Mucosa of descending colon (tissue), 3 donors: Measurements from ENCODE around the gene CNOT6. TPM values are rescaled to one million over a fixed set of nuclear protein-coding genes. Genes with fewer than 3 reads are reported as not detected.

Experiments
- ATAC-seq: fragments of 200-7000 bp; cut with Tn5 transposase; one replicate; pipeline ENCODE4 v1.9.1; 2020; ENCODE audit warnings: mild to moderate bottlenecking, moderate library complexity
- DNase-seq, 3 donors: peaks; one replicate each; pipeline ENCODE4 v3.0.0-alpha.2; 2020
- H3K36me3 ChIP-seq: fragments of 200-600 bp; one replicate; pipeline ENCODE4 v1.8.0; 2021; ENCODE audit warnings: low read depth, mild to moderate bottlenecking
- H3K4me1 ChIP-seq: fragments of 200-600 bp; one replicate; pipeline ENCODE4 v1.8.0; 2021; ENCODE audit warnings: low read depth, mild to moderate bottlenecking
- H3K4me3 ChIP-seq: fragments of 200-600 bp; one replicate; pipeline ENCODE4 v1.8.0; 2021; ENCODE audit warnings: mild to moderate bottlenecking
- H3K9me3 ChIP-seq: fragments of 200-600 bp; one replicate; pipeline ENCODE4 v1.8.0; 2021; ENCODE audit warnings: mild to moderate bottlenecking
- CTCF ChIP-seq: fragments of 200-600 bp; IDR thresholded peaks from one replicate; pipeline ENCODE4 v1.8.0; 2022; ENCODE audit warnings: antibody characterized with exemption, mild to moderate bottlenecking
- intact Hi-C, 2 donors: fragments of 100-400 bp; cut with DNase I in 1 of 2; cut with micrococcal nuclease in 1 of 2; formaldehyde crosslinking; loops; one replicate each; pipeline versions ENCODE4 v1.11.0 to v1.11.1; 2022; cut with DNase I, micrococcal nuclease
- total RNA-seq, 3 donors: library from RNA; stranded (reverse); fragmentation: NEBNext Ultra II Directional in 2 of 3; extraction: Animal tissue kit (Norgen Biotek cat#: 25700) in 2 of 3; gene quantifications; one replicate each; pipeline versions ENCODE4 v1.2.1 to v1.2.4, GENCODE V29; 2021 to 2023
- donor health status: DM: no; HTN: no; CAD: no; lungs with moderate emphysema.
- donor health status: DM: no; HTN: no; CAD: no.
- donor health status: DM: no; HTN: yes; CAD: no.

CNOT6 gene
- total RNA-seq, 3 donors from 2014 or later: 20.9 to 33.7 (median 25.2) TPM

DNA sequence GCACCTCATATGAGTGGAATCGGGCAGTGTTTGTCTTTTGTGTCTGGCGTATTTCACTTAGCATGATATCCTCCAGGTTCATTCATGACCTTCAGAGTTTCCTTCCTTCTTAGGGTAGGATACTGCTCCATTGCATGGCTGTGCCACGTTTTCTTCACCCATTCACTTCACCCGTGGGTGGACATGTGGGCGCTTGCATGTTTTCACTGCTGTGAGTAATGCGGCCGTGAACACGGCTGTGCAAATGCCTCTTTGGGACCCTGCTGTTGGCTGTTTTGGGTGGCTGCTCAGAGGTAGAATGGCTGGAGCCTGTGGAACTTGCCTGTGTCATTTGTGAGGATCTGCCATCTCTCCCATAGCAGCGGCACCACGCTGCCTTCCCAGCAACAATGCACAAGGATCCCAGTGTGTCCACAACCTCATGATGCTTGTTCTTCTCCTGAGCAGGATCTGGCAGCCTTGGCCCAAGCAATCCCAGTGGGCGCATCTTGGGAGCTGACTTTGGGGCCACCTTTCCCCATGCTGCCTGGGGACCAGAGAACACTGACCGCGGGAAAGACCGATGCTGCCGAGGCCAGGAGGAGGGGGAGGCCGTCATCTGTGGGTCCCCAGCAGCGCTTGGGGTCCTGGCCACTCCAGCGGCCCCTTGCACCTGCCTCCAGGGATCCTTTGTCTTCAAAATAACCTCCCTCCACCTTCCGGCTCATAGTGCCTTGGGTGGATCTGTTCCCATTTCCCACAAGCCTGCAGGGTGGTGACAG, 99.4 kb downstream of the CNOT6 start:
- no peaks in the 10 kb centered on the region for H3K36me3 ChIP-seq
- H3K4me1 ChIP-seq: no peaks in the 10 kb centered on the region
- intact Hi-C loops: no loop called here
- H3K9me3 ChIP-seq: no peaks in the 10 kb centered on the region
- DNase-seq (no peak), ATAC-seq (no peak)
- no peak overlapping the region for H3K4me3 ChIP-seq
- TF ChIP-seq CTCF: no peak

GRCh38 chr5:180594311-180595045, 100.3 kb downstream of the CNOT6 start:
- H3K9me3 ChIP-seq: no peaks in the 10 kb centered on the region
- peak; percentile 10 for ATAC-seq
- intact Hi-C loops: no loop called here
- no peaks in the 10 kb centered on the region for H3K36me3 ChIP-seq
- H3K4me3 ChIP-seq: no peak overlapping the region
- no peak for DNase-seq
- no peak for TF ChIP-seq CTCF
- H3K4me1 ChIP-seq: no peaks in the 10 kb centered on the region

- intact Hi-C loops: no loop called here
- no peak for TF ChIP-seq CTCF
- ATAC-seq: no peak
- Histone ChIP-seq H3K9me3 (no peaks in the 10 kb centered on the region), H3K36me3 (no peaks in the 10 kb centered on the region), H3K4me1 (no peaks in the 10 kb centered on the region), H3K4me3 (no peak overlapping the region)
- no peak for DNase-seq
Measured at GRCh38 chr5:180595046-180595379, 100.8 kb downstream of the CNOT6 start.

DNA sequence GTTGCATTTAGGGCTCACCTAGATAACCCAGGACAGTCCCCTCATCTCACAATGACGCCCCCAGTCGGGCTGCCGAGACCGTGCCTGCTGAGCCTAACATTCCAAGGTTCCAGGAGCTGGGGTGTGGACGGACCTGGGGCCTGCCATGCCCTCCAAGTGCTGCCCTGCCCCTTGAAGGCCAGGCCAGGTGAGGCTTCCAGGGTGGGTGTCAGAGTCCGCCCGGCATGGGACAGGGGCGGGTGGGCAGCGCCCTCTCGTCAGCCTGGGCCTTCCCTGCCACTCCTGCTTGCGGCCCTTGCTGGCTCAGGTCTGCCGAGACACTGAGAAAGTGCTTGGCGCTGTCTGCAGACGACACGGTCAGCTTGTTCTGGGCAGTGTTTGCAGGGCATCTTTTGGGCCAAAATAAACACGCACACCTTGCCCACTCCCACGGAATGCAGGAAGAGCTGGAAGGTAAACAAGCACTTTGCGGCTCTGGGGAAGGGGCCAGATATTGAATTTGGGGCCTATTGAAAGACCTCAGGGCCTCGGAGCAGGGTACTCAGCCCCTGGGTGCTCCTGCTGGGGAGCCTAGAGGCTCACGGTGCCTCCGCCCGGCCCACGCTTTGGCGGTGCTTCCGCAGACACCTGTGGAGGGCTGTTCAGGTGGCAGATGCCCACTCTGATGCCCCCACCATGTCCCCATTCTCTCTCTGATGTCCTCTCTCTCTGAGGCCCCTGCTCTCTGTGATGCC, 101.4 kb downstream of the CNOT6 start:
- H3K9me3 ChIP-seq: no peaks in the 10 kb centered on the region
- no peaks in the 10 kb centered on the region for H3K36me3 ChIP-seq
- no peak for ATAC-seq
- intact Hi-C loops: no loop called here
- TF ChIP-seq CTCF: no peak
- H3K4me3 ChIP-seq: no peak overlapping the region
- H3K4me1 ChIP-seq: no peaks in the 10 kb centered on the region
- no peak for DNase-seq

- Histone ChIP-seq H3K4me3 (no peak overlapping the region), H3K4me1 (no peaks in the 10 kb centered on the region), H3K36me3 (no peaks in the 10 kb centered on the region), H3K9me3 (no peaks in the 10 kb centered on the region)
- ATAC-seq (no peak), DNase-seq (no peak)
- intact Hi-C loops: no loop called here
- no peak for TF ChIP-seq CTCF
Measured at GRCh38 chr5:180596115-180596667, 102.0 kb downstream of the CNOT6 start.
